GM12878 (cell line): ENCODE data around the gene KTN1. TPM values are rescaled to one million over a fixed set of nuclear protein-coding genes. Genes with fewer than 3 reads are reported as not detected.

Source experiments
- ATAC-seq: fragments of 200-7000 bp; cut with Tn5 transposase; 3 replicates; pipeline ENCODE4 v1.9.1; 2020; ENCODE audit warnings: mild to moderate bottlenecking, moderate library complexity
- BruUV-seq: library from RNA; stranded (reverse); fragments of 400-500 nt; replicated peaks from 2 replicates; lab custom pipeline; 2021; lab: Mats Ljungman, UMichigan
- CTCF ChIA-PET: fragments of 300-600 bp; sonication (Branson Sonifier 250); formaldehyde crosslinking; extraction: SDS; loops from one replicate; lab custom pipeline; 2021; ENCODE audit warnings: inconsistent platforms; lab: Yijun Ruan, JAX
- POLR2A ChIA-PET: fragments of 350-600 bp; formaldehyde crosslinking; extraction: SDS; loops from one replicate; lab custom pipeline; 2021; ENCODE audit warnings: inconsistent platforms; lab: Charles Lee
- RAD21 ChIA-PET: fragments of 300-600 bp; sonication (Branson Sonifier 250); formaldehyde crosslinking; loops from one replicate; lab custom pipeline; 2023; ENCODE audit warnings: antibody characterized with exemption; ENCODE audit not compliant: unreplicated experiment; lab: Charles Lee
- SMC1A ChIA-PET: fragments of 300-600 bp; sonication (Branson Sonifier 250); formaldehyde crosslinking; loops from one replicate; lab custom pipeline; 2023; ENCODE audit not compliant: unreplicated experiment, uncharacterized antibody; lab: Charles Lee
- DNase-seq: peaks from one replicate; pipeline ENCODE4 v3.0.0-alpha.2; 2011; ENCODE audit warnings: low read depth, low spot score
- FAIRE-seq: peaks from 3 replicates; lab custom pipeline; 2011; peaks lifted over from hg19 to GRCh38; lab: Jason Lieb, UNC
- H2AFZ ChIP-seq: 2 replicates; pipeline ENCODE4 v1.6.0; 2011; ENCODE audit warnings: low read depth, low read length, control low read depth; ENCODE audit not compliant: control insufficient read depth
- H3K27ac ChIP-seq: 2 replicates; pipeline ENCODE4 v1.5.1; 2011; ENCODE audit warnings: control low read depth; ENCODE audit not compliant: control insufficient read depth, insufficient read depth
- H3K27me3 ChIP-seq, 2 experiments: replicated peaks in 1 of 2; 2 replicates each; pipeline versions ENCODE4 v1.6.0 to v1.6.1; 2011; ENCODE audit warnings: low read length in 1 of 2; ENCODE audit not compliant: control insufficient read depth in 2 of 2, insufficient read depth in 2 of 2
- H3K36me3 ChIP-seq, 2 experiments: 2 replicates each; pipeline ENCODE4 v1.5.1; 2011; ENCODE audit warnings: low read length in 1 of 2; ENCODE audit not compliant: control insufficient read depth in 2 of 2, insufficient read depth in 2 of 2
- H3K4me1 ChIP-seq: 2 replicates; pipeline ENCODE4 v1.6.1; 2011; ENCODE audit warnings: mild to moderate bottlenecking, low read length, moderate library complexity, mixed read lengths; ENCODE audit not compliant: control insufficient read depth, insufficient read depth
- H3K4me2 ChIP-seq: 2 replicates; pipeline ENCODE4 v1.6.0; 2011; ENCODE audit warnings: control low read depth; ENCODE audit not compliant: control insufficient read depth, insufficient read depth
- H3K4me3 ChIP-seq: fragments of 200-600 bp; sonication (generic); 2 replicates; pipeline ENCODE4 v1.5.1; 2016
- H3K79me2 ChIP-seq: 2 replicates; pipeline ENCODE4 v1.6.0; 2011; ENCODE audit warnings: low read length; ENCODE audit not compliant: control insufficient read depth, insufficient read depth
- H3K9ac ChIP-seq: 2 replicates; pipeline ENCODE4 v1.8.0; 2011; ENCODE audit warnings: low read length, control low read depth, mixed read lengths; ENCODE audit not compliant: control insufficient read depth, insufficient read depth
- H3K9me3 ChIP-seq: replicated peaks from 3 replicates; pipeline ENCODE4 v1.5.1; 2011; ENCODE audit warnings: mild to moderate bottlenecking, low read length; ENCODE audit not compliant: control insufficient read depth, insufficient read depth
- H4K20me1 ChIP-seq: 2 replicates; pipeline ENCODE4 v1.6.0; 2011; ENCODE audit not compliant: control insufficient read depth, insufficient read depth
- CHD4 ChIP-seq: fragments of 200-600 bp; sonication (generic); IDR thresholded peaks from 2 replicates; pipeline ENCODE4 v1.6.1; 2016; ENCODE audit warnings: mild to moderate bottlenecking
- E2F4 ChIP-seq: IDR thresholded peaks from 2 replicates; pipeline ENCODE4 v1.6.1; 2012; ENCODE audit warnings: low read depth, low read length, improper control_type of control experiment
- JUND ChIP-seq: IDR thresholded peaks from 2 replicates; pipeline ENCODE4 v1.6.1; 2012; ENCODE audit warnings: low read depth, mild to moderate bottlenecking, low read length, improper control_type of control experiment, moderate library complexity
- NFYA ChIP-seq: IDR thresholded peaks from 2 replicates; pipeline ENCODE4 v1.6.1; 2011; ENCODE audit warnings: low read depth, mild to moderate bottlenecking, low read length, improper control_type of control experiment, borderline replicate concordance
- RELA ChIP-seq: fragments of 450-650 bp; IDR thresholded peaks from 2 replicates; pipeline ENCODE4 v1.8.0; 2014; ENCODE audit warnings: borderline replicate concordance; ENCODE audit not compliant: partially characterized antibody
- RUNX3 ChIP-seq: IDR thresholded peaks from 2 replicates; pipeline ENCODE4 v1.6.1; 2012; ENCODE audit warnings: low read length, inconsistent platforms
- SIN3A ChIP-seq: IDR thresholded peaks from 2 replicates; pipeline ENCODE4 v1.6.1; 2012; ENCODE audit warnings: low read depth, low read length, improper control_type of control experiment
- ZNF622 ChIP-seq: fragments of 450-650 bp; IDR thresholded peaks from 2 replicates; pipeline ENCODE4 v1.6.1; 2017; ENCODE audit warnings: mild to moderate bottlenecking, inconsistent platforms
- WGBS: methylation state at CpG from one replicate; pipeline ENCODE4 v1.1.6; 2016; ENCODE audit warnings: low lambda C conversion rate; ENCODE audit not compliant: insufficient replicate concordance, insufficient coverage; ENCODE audit errors: missing lambda C conversion rate; 5-methylcytosine and 5-hydroxymethylcytosine counted together
- in situ Hi-C: fragments of 300-500 bp; cut with MboI; formaldehyde crosslinking; loops from 9 replicates; pipeline ENCODE4 v1.14.3; 2018; ENCODE audit warnings: mixed read lengths
- intact Hi-C: fragments of 100-400 bp; cut with micrococcal nuclease; formaldehyde crosslinking; loops from one replicate; pipeline ENCODE4 v1.14.2; 2022; ENCODE audit not compliant: unreplicated experiment
- polyA plus RNA-seq, 11 experiments: library from polyadenylated mRNA; depleted of rRNA in 4 of 11; unstranded in 6 of 11; stranded (reverse) in 5 of 11; fragments of >200 nt; fragmentation: Nextera tagmentation in 4 of 11; fragmentation: Illumina TruSeq in 1 of 11; extraction: Ambion mirVana in 4 of 11; extraction: Trizol in 1 of 11; gene quantifications; 1 replicate in 1 of 11; 2 replicates in 10 of 11; pipeline versions ENCODE4 v1.2.1 to v1.2.3, GENCODE V29; 2011 to 2016; ENCODE audit warnings: inconsistent platforms in 2 of 11, missing spikeins in 2 of 11, low read depth in 1 of 11
- total RNA-seq, 4 experiments: library from RNA; depleted of rRNA in 3 of 4; stranded (reverse); fragments of >200 nt in 3 of 4; fragmentation: Illumina TruSeq in 1 of 4; extraction: Trizol in 1 of 4; gene quantifications; 2 replicates each; pipeline versions ENCODE4 v1.2.1 to v1.2.3, GENCODE V29; 2013 to 2021
- TF ChIP-seq, protein P1 (sequence below): IDR thresholded peaks from 2 replicates; pipeline ENCODE4 v1.6.1; 2012; ENCODE audit warnings: low read length, inconsistent platforms

The KTN1 gene
- total and polyA plus RNA-seq, 10 of the 15 experiments (the other 5 are each of a cell fraction or from before 2014, with no cell fraction given), result 50.6 to 154 (median 84.2) TPM

GRCh38 chr14:55593698-55594097 is 13.7 kb downstream of the KTN1 start (continued):
- TF ChIP-seq E2F4 (no peak), SIN3A (no peak), NFYA (no peak), RELA (no peak)
- TF ChIP-seq, protein P1, sequence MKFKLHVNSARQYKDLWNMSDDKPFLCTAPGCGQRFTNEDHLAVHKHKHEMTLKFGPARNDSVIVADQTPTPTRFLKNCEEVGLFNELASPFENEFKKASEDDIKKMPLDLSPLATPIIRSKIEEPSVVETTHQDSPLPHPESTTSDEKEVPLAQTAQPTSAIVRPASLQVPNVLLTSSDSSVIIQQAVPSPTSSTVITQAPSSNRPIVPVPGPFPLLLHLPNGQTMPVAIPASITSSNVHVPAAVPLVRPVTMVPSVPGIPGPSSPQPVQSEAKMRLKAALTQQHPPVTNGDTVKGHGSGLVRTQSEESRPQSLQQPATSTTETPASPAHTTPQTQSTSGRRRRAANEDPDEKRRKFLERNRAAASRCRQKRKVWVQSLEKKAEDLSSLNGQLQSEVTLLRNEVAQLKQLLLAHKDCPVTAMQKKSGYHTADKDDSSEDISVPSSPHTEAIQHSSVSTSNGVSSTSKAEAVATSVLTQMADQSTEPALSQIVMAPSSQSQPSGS, result no peak
- TF ChIP-seq, all 136 proteins: peak for 0

- no peak overlapping the region for H3K4me3 ChIP-seq
- POLR2A ChIA-PET, result no interaction called here
- peaks cover 0 to 5% of the 10 kb centered on the region in 2 experiments; a peak in 2 of 4 replicates for H3K36me3 ChIP-seq
- H3K9ac ChIP-seq, result no peak overlapping the region
- 98% methylated on average over 13 of the region's 14 CpGs for WGBS
- no peaks in the 10 kb centered on the region for H3K27me3 ChIP-seq
- no peak for TF ChIP-seq RUNX3
- no peak for TF ChIP-seq JUND
- no peak for TF ChIP-seq CHD4
- TF ChIP-seq ZNF622, result no peak
- TF ChIP-seq, all 136 proteins: peak for 0
- CTCF ChIA-PET, result interaction anchor here (0.9 kb wide), 1 partner anchor 153 kb away, joined by 3 read pairs; no protein-coding TSS in a partner anchor
- Histone ChIP-seq H3K9me3 (no peaks in the 10 kb centered on the region; the same call in none of the 3 replicates), H3K4me2 (no peak overlapping the region), H2AFZ (no peak overlapping the region), H3K79me2 (peaks cover 54% of the 10 kb centered on the region), H4K20me1 (no peaks in the 10 kb centered on the region), H3K4me1 (no peaks in the 10 kb centered on the region), H3K27ac (no peak overlapping the region)
- RAD21 ChIA-PET, result no interaction called here
- intact Hi-C loops, result no loop called here
- in situ Hi-C loops, result no loop called here
- no TSS peak for BruUV-seq
- FAIRE-seq, result no peak
- SMC1A ChIA-PET, result interaction anchor here (1.3 to 2.1 kb wide), 2 partner anchors 14 to 15 kb away, joined by 5 to 7 read pairs; no protein-coding TSS in a partner anchor
- ATAC-seq, result no peak
- no peak for DNase-seq
These were observed 19.4 kb downstream of the KTN1 start for GRCh38 chr14:55599250-55599879.
